Naive thymus-derived CD4-positive, alpha-beta T cell (primary cell): Measurements from ENCODE around the gene PPP1CA. TPM values are rescaled to one million over a fixed set of nuclear protein-coding genes. Genes with fewer than 3 reads are reported as not detected.

Experiments
- ATAC-seq: fragments of 150-1000 bp; cut with Tn5 transposase; 2 replicates; pipeline ENCODE4 v1.10.0; 2021; ENCODE audit warnings: mild to moderate bottlenecking, moderate library complexity
- CTCF ChIA-PET: fragments of 350-600 bp; sonication (Branson Sonifier 250); formaldehyde crosslinking; loops from one replicate; lab custom pipeline; 2021; ENCODE audit warnings: antibody characterized with exemption; lab: Charles Lee
- POLR2A ChIA-PET: fragments of 350-600 bp; sonication (Branson Sonifier 250); formaldehyde crosslinking; loops from one replicate; lab custom pipeline; 2021; ENCODE audit warnings: antibody characterized with exemption, inconsistent platforms; lab: Charles Lee
- DNase-seq, 9 donors: peaks; one replicate each; pipeline versions ENCODE4 v3.0.0 to v3.0.0-alpha.2; 2020 to 2022; ENCODE audit warnings: mixed read lengths in 1 of 9
- H3K27ac ChIP-seq: one replicate; pipeline ENCODE4 v1.7.0; 2013; ENCODE audit warnings: mild to moderate bottlenecking, low read depth, low read length, moderate library complexity
- H3K27me3 ChIP-seq, 2 donors: one replicate each; pipeline ENCODE4 v1.7.0; 2013; ENCODE audit warnings: low read length in 2 of 2, mild to moderate bottlenecking in 2 of 2, moderate library complexity in 2 of 2; ENCODE audit not compliant: control insufficient read depth in 2 of 2, insufficient read depth in 2 of 2
- H3K36me3 ChIP-seq, 3 experiments: 1 replicate in 2 of 3; 2 replicates in 1 of 3; pipeline ENCODE4 v1.7.0; 2013; ENCODE audit warnings: low read length in 3 of 3, mild to moderate bottlenecking in 3 of 3, moderate library complexity in 1 of 3; ENCODE audit not compliant: insufficient read depth in 3 of 3, control insufficient read depth in 2 of 3
- H3K4me1 ChIP-seq, 2 donors: one replicate each; pipeline ENCODE4 v1.7.0; 2013; ENCODE audit warnings: low read length in 2 of 2, mild to moderate bottlenecking in 2 of 2, moderate library complexity in 1 of 2; ENCODE audit not compliant: control insufficient read depth in 2 of 2, insufficient read depth in 2 of 2
- H3K4me3 ChIP-seq: 2 replicates; pipeline ENCODE4 v1.7.0; 2013; ENCODE audit warnings: mild to moderate bottlenecking, low read length
- H3K9me3 ChIP-seq, 3 experiments: 1 replicate in 2 of 3; 2 replicates in 1 of 3; pipeline ENCODE4 v1.7.0; 2013; ENCODE audit warnings: low read length in 3 of 3; ENCODE audit not compliant: control insufficient read depth in 2 of 3
- H3K27ac Mint-ChIP-seq, 9 donors: one replicate each; pipeline ENCODE4 v1.8.0; 2020 to 2022; ENCODE audit warnings: mixed read lengths in 9 of 9, mild to moderate bottlenecking in 8 of 9, moderate library complexity in 5 of 9, inconsistent platforms in 2 of 9
- H3K27me3 Mint-ChIP-seq, 5 donors: one replicate each; pipeline ENCODE4 v1.8.0; 2021 to 2022; ENCODE audit warnings: mixed read lengths in 5 of 5, mild to moderate bottlenecking in 1 of 5
- H3K36me3 Mint-ChIP-seq, 5 donors: one replicate each; pipeline ENCODE4 v1.8.0; 2020 to 2022; ENCODE audit warnings: mixed read lengths in 5 of 5, mild to moderate bottlenecking in 3 of 5, inconsistent platforms in 1 of 5
- H3K4me1 Mint-ChIP-seq, 7 donors: one replicate each; pipeline ENCODE4 v1.8.0; 2020 to 2022; ENCODE audit warnings: mixed read lengths in 7 of 7, mild to moderate bottlenecking in 3 of 7, inconsistent platforms in 1 of 7
- H3K4me3 Mint-ChIP-seq, 10 donors: one replicate each; pipeline ENCODE4 v1.8.0; 2020 to 2022; ENCODE audit warnings: mild to moderate bottlenecking in 10 of 10, mixed read lengths in 10 of 10, moderate library complexity in 6 of 10, inconsistent platforms in 2 of 10
- H3K9me3 Mint-ChIP-seq, 11 donors: one replicate each; pipeline ENCODE4 v1.8.0; 2020 to 2022; ENCODE audit warnings: mixed read lengths in 11 of 11, mild to moderate bottlenecking in 4 of 11, inconsistent platforms in 1 of 11, moderate library complexity in 1 of 11
- intact Hi-C, 2 donors: fragments of 100-400 bp; cut with micrococcal nuclease; formaldehyde crosslinking; loops; one replicate each; pipeline ENCODE4 v1.15.1; 2023
- polyA plus RNA-seq, 2 donors: library from polyadenylated mRNA; unstranded; fragments of 300-500 nt; fragmentation: Illumina TruSeq; gene quantifications; one replicate each; pipeline ENCODE4 v1.2.3, GENCODE V29; 2021
- total RNA-seq, 6 experiments: library from RNA in 5 of 6; stranded (reverse) in 5 of 6; gene quantifications; 1 replicate in 5 of 6; 2 replicates in 1 of 6; pipeline ENCODE4 v1.2.3 and lab custom pipeline; 2021 to 2026

Gene PPP1CA
- total and polyA plus RNA-seq, 7 experiments from 2014 or later, result 83.0 to 363 (median 150) TPM

GRCh38 chr11:67407688-67408163 is 6.1 kb upstream of the PPP1CA start:
- H3K36me3 Mint-ChIP-seq, result peaks cover 0 to 52% (median 11%) of the 10 kb centered on the region in 5 donors
- intact Hi-C loops, result no loop called here
- Histone ChIP-seq H3K36me3 (peaks cover 0 to 25% (median 5%) of the 10 kb centered on the region in 3 experiments), H3K4me1 (peaks cover 80 to 84% of the 10 kb centered on the region in 2 donors), H3K27me3 (no peaks in the 10 kb centered on the region), H3K27ac (peak overlapping the region; percentile 87), H3K4me3 (peak overlapping the region; percentile 98), H3K9me3 (no peaks in the 10 kb centered on the region)
- no peak for DNase-seq
- no peak for ATAC-seq
- peak overlapping the region; percentile 91 to 95 (median 93) for H3K27ac Mint-ChIP-seq
- ChIA-PET POLR2A (interaction anchor here (0.5 to 25.4 kb wide), 17 partner anchors 12 to 136 kb away, joined by 3 to 1530 read pairs (median 5); partner anchors contain the start of genes AIP, CARNS1, CORO1B and PTPRCAP), CTCF (interaction anchor here (0.7 to 2.3 kb wide), 11 partner anchors 11 to 98 kb away, joined by 3 to 8 read pairs (median 5); partner anchors contain the start of genes PITPNM1, PTPRCAP and TMEM134)
- H3K4me1 Mint-ChIP-seq, result peaks cover 42 to 80% (median 75%) of the 10 kb centered on the region in 7 donors
- peaks cover 0 to 3% (median 0%) of the 10 kb centered on the region in 11 donors for H3K9me3 Mint-ChIP-seq
- H3K27me3 Mint-ChIP-seq, result no peaks in the 10 kb centered on the region
- H3K4me3 Mint-ChIP-seq, result peak overlapping the region; percentile 90 to 100 (median 98)

GRCh38 chr11:67406969-67407687 is 5.5 kb upstream of the PPP1CA start:
- Histone ChIP-seq H3K9me3 (no peaks in the 10 kb centered on the region), H3K27ac (peak overlapping the region; percentile 87), H3K4me1 (peaks cover 80 to 84% of the 10 kb centered on the region in 2 donors), H3K36me3 (peaks cover 0 to 25% (median 5%) of the 10 kb centered on the region in 3 experiments), H3K4me3 (peak overlapping the region; percentile 98), H3K27me3 (no peaks in the 10 kb centered on the region)
- peak overlapping the region; percentile 90 to 100 (median 98) for H3K4me3 Mint-ChIP-seq
- ChIA-PET CTCF (interaction anchor here (0.7 to 1.3 kb wide), 8 partner anchors 13 to 98 kb away, joined by 3 to 6 read pairs (median 4); partner anchors contain the start of genes PITPNM1, PTPRCAP and TMEM134), POLR2A (interaction anchor here (0.8 to 25.4 kb wide), 10 partner anchors 12 to 77 kb away, joined by 3 to 1530 read pairs (median 8); partner anchors contain the start of genes AIP, CARNS1, PTPRCAP and RAD9A)
- peak in 3 of 9 donors; percentile 19 to 33 (median 27) for DNase-seq
- H3K4me1 Mint-ChIP-seq, result peaks cover 38 to 74% (median 69%) of the 10 kb centered on the region in 7 donors
- peaks cover 0 to 3% (median 0%) of the 10 kb centered on the region in 11 donors for H3K9me3 Mint-ChIP-seq
- ATAC-seq, result no peak
- intact Hi-C loops, result no loop called here
- H3K36me3 Mint-ChIP-seq, result peaks cover 0 to 52% (median 11%) of the 10 kb centered on the region in 5 donors
- H3K27me3 Mint-ChIP-seq, result no peaks in the 10 kb centered on the region
- peak overlapping the region; percentile 90 to 95 (median 92) for H3K27ac Mint-ChIP-seq

DNA sequence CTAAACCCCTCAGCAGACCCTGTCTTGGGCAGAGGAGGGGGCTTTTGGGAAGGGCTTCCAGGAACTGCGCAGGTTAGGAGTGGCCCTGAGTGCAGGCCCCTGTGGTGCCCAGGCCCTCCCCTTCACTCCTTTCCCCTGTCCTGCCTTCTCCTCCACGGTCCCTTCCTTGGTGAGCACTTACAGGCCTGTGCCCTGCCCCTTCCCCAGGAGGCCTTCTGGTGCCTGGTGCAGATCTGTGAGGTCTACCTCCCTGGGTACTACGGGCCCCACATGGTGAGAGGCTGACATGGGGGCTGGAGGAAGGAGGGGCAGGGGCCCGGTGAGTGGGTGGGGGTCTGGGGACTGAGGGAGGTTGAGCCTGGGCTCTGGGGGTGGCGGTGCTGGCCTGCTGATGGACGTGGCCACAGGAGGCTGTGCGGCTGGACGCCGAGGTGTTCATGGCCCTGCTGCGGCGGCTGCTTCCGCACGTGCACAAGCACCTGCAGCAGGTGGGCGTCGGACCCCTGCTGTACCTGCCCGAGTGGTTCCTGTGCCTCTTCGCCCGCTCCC is 4.8 kb upstream of the PPP1CA start:
- Histone ChIP-seq H3K4me3 (peak overlapping the region; percentile 98), H3K36me3 (peaks cover 0 to 25% (median 5%) of the 10 kb centered on the region in 3 experiments), H3K27ac (peak overlapping the region; percentile 87), H3K27me3 (no peaks in the 10 kb centered on the region), H3K4me1 (peaks cover 75 to 80% of the 10 kb centered on the region in 2 donors), H3K9me3 (no peaks in the 10 kb centered on the region)
- intact Hi-C loops, result no loop called here
- Mint-ChIP-seq H3K36me3 (peaks cover 0 to 52% (median 11%) of the 10 kb centered on the region in 5 donors), H3K4me3 (peak overlapping the region; percentile 90 to 100 (median 98)), H3K4me1 (peaks cover 35 to 69% (median 63%) of the 10 kb centered on the region in 7 donors), H3K27me3 (no peaks in the 10 kb centered on the region), H3K27ac (peak overlapping the region in 8 of 9 donors; percentile 90 to 95 (median 92)), H3K9me3 (peaks cover 0 to 3% (median 0%) of the 10 kb centered on the region in 11 donors)
- ATAC-seq, result no peak
- POLR2A ChIA-PET, result interaction anchor here (1.0 to 25.4 kb wide), 6 partner anchors 15 to 77 kb away, joined by 4 to 1530 read pairs (median 17); partner anchors contain the start of genes AIP, CARNS1, PTPRCAP and RAD9A
- CTCF ChIA-PET, result interaction anchor here (0.9 to 1.3 kb wide), 5 partner anchors 13 to 62 kb away, joined by 3 to 6 read pairs (median 5); partner anchors contain the start of genes PTPRCAP and TMEM134
- no peak for DNase-seq

DNA sequence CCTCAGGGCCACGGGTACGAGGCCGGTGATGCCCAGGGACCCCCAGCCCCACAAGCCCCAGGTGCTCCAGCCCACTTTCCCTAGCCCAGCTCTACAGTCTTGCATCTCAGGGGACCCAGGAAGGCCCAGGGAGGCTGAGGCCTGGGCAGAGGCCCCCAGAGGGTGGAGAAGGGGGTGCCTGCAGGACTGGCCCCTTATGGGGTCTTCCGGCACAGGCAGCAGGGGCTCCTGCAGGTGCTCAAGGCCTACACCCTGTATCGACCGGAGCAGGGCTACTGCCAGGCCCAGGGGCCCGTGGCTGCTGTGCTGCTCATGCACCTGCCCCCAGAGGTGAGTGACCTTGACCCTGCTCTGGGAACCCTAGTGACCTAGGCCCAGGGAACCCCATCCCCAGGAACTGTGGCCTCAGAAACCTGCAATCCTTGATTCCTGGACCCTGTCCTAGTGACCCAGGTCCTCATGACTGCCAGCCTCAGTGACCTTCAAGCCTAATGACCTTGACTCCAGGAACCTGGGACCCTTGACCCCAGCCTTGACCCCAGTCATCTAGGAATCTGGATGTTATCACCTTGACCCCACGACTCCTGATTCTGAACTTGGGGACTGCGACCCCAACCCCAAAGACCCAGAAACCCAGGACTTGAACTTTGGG is 4.2 kb upstream of the PPP1CA start:
- intact Hi-C loops, result no loop called here
- ATAC-seq (no peak), DNase-seq (no peak)
- Mint-ChIP-seq H3K27me3 (no peaks in the 10 kb centered on the region), H3K36me3 (peaks cover 0 to 49% (median 11%) of the 10 kb centered on the region in 5 donors), H3K4me3 (peak overlapping the region; percentile 90 to 100 (median 98)), H3K27ac (peak overlapping the region in 8 of 9 donors; percentile 91 to 96 (median 95)), H3K9me3 (peaks cover 0 to 3% (median 0%) of the 10 kb centered on the region in 11 donors), H3K4me1 (peaks cover 28 to 65% (median 56%) of the 10 kb centered on the region in 7 donors)
- ChIA-PET CTCF (interaction anchor here (6.4 kb wide), 1 partner anchor 13 kb away, joined by 67 read pairs; no protein-coding TSS in a partner anchor), POLR2A (interaction anchor here (0.8 to 25.4 kb wide), 8 partner anchors 15 to 94 kb away, joined by 3 to 1530 read pairs (median 50); partner anchors contain the start of genes AIP, CARNS1, POLD4 and PTPRCAP)
- H3K27me3 ChIP-seq, result no peaks in the 10 kb centered on the region
- H3K4me1 ChIP-seq, result peaks cover 68 to 76% of the 10 kb centered on the region in 2 donors
- H3K36me3 ChIP-seq, result peaks cover 0 to 26% (median 5%) of the 10 kb centered on the region in 3 experiments
- peak overlapping the region; percentile 98 for H3K4me3 ChIP-seq
- H3K27ac ChIP-seq, result peak overlapping the region; percentile 87
- no peaks in the 10 kb centered on the region for H3K9me3 ChIP-seq

DNA sequence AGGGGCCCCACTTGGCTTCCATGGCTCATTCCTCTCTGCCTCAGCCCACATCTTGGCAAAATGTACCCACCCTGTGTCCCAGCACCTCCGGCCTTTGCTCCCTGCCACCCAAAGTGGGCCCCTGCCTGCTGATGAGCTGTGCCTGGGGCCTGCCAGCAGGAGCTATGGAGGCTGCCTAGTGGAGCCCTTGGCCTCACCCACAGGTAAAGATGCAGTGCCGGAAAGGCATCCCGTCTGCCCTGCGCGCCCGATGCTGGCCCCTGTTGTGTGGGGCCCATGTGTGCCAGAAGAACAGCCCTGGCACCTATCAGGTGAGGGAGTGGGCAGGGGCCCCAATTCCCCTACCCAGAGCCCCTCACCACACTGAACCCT is 3.5 kb upstream of the PPP1CA start:
- Mint-ChIP-seq H3K27me3 (no peaks in the 10 kb centered on the region), H3K27ac (peak overlapping the region; percentile 85 to 96 (median 95)), H3K36me3 (peaks cover 0 to 54% (median 11%) of the 10 kb centered on the region in 5 donors), H3K9me3 (peaks cover 0 to 3% (median 0%) of the 10 kb centered on the region in 11 donors), H3K4me1 (peaks cover 23 to 65% (median 56%) of the 10 kb centered on the region in 7 donors), H3K4me3 (peak overlapping the region; percentile 90 to 100 (median 98))
- DNase-seq (peak in 2 of 9 donors; percentile 39 to 44), ATAC-seq (no peak)
- Histone ChIP-seq H3K27me3 (no peaks in the 10 kb centered on the region), H3K36me3 (peaks cover 0 to 32% (median 5%) of the 10 kb centered on the region in 3 experiments), H3K27ac (peak overlapping the region; percentile 87), H3K9me3 (no peaks in the 10 kb centered on the region), H3K4me1 (peaks cover 67 to 76% of the 10 kb centered on the region in 2 donors), H3K4me3 (peak overlapping the region; percentile 98)
- ChIA-PET POLR2A (interaction anchor here (0.6 to 25.4 kb wide), 14 partner anchors 9 to 165 kb away, joined by 3 to 1530 read pairs (median 4); partner anchors contain the start of genes AIP, CARNS1, POLD4 and PTPRCAP), CTCF (interaction anchor here (1.1 to 6.4 kb wide), 4 partner anchors 14 to 63 kb away, joined by 3 to 67 read pairs (median 22); partner anchors contain the start of gene PTPRCAP)
- intact Hi-C loops, result no loop called here
